Uterus (tissue), 4 donors: Measurements from ENCODE around the gene SMURF1. TPM values are rescaled to one million over a fixed set of nuclear protein-coding genes. Genes with fewer than 3 reads are reported as not detected.
"Not testable (repeated sequence)": the region's sequence is repeated elsewhere in the genome, so short reads cannot be mapped to it uniquely, and the experiment has no call there.

Experiments used
- DNase-seq, 2 donors: peaks; one replicate each; pipeline ENCODE4 v3.0.0-alpha.2; 2019 to 2020
- H3K27ac ChIP-seq, 2 donors: fragments of 200-600 bp; sonication (generic); 1 replicate in 1 of 2; 2 replicates in 1 of 2; pipeline ENCODE4 v1.5.1; 2016 to 2018
- H3K27me3 ChIP-seq, 2 donors: fragments of 200-600 bp; sonication (generic); one replicate each; pipeline ENCODE4 v1.5.1; 2018 to 2019; ENCODE audit warnings: control low read depth in 1 of 2
- H3K36me3 ChIP-seq, 2 donors: fragments of 200-600 bp; sonication (generic); one replicate each; pipeline ENCODE4 v1.5.1; 2019; ENCODE audit warnings: control low read depth in 1 of 2
- H3K4me1 ChIP-seq, 2 donors: fragments of 200-600 bp; sonication (generic); one replicate each; pipeline ENCODE4 v1.5.1; 2018 to 2019; ENCODE audit warnings: control low read depth in 1 of 2
- H3K4me3 ChIP-seq, 2 donors: fragments of 200-600 bp; sonication (generic); 1 replicate in 1 of 2; 2 replicates in 1 of 2; pipeline ENCODE4 v1.5.1; 2018 to 2019; ENCODE audit warnings: mild to moderate bottlenecking in 1 of 2
- H3K9me3 ChIP-seq, 2 donors: fragments of 200-600 bp; sonication (generic); one replicate each; pipeline ENCODE4 v1.5.1; 2019; ENCODE audit warnings: control low read depth in 1 of 2
- POLR2A ChIP-seq, 2 donors: fragments of 450-650 bp; IDR thresholded peaks; one replicate each; pipeline ENCODE4 v1.6.1; 2016; ENCODE audit warnings: antibody characterized with exemption in 2 of 2, mild to moderate bottlenecking in 1 of 2, moderate library complexity in 1 of 2
- intact Hi-C: fragments of 100-400 bp; cut with DNase I; formaldehyde crosslinking; loops from one replicate; pipeline ENCODE4 v1.15.1; 2023; ENCODE audit warnings: low total_unique reads
- total RNA-seq, 4 donors: library from RNA; depleted of rRNA in 3 of 4; stranded (reverse); fragments of >200 nt in 3 of 4; gene quantifications; one replicate each; pipeline versions ENCODE4 v1.1.0 to v1.2.4, GENCODE V29; 2014 to 2023
- TF ChIP-seq, protein P1 (sequence below), 4 experiments: fragments of 200-600 bp in 2 of 4; fragments of 450-650 bp in 2 of 4; sonication (generic) in 2 of 4; IDR thresholded peaks; one replicate each; pipeline ENCODE4 v1.5.1; 2016 to 2019; ENCODE audit warnings: antibody characterized with exemption in 4 of 4, mild to moderate bottlenecking in 2 of 4, moderate library complexity in 1 of 4
- donor health status: DM: yes; HTN: yes; CAD: no.

The SMURF1 gene
- total RNA-seq, 4 donors from 2014 or later = 14.4 to 39.5 (median 26.2) TPM

DNA sequence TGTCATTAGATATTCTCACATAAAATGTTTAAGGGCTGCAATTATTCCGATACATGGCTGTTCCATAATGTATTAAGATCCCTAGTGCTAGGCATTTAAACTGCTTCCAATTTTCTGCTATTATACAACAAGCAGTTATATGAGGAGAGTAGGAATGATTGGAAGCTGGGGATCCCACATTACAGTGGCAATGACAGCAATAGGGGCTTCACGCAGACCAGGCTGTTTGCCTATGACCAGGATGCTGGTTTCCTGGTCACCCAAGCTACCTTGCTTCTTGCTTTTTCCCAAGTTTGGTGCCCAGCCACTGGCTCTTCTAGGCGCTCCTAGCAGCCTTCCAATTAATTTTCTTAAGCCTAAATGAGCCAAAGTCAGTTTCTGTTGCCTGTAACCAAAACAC, 39.3 kb downstream of the SMURF1 start:
- Histone ChIP-seq H3K9me3 (no peaks in the 10 kb centered on the region), H3K4me1 (peaks cover 4 to 6% of the 10 kb centered on the region in 2 donors), H3K27ac (peak overlapping the region in 1 of 2 donors; percentile 11), H3K4me3 (no peak overlapping the region), H3K27me3 (no peaks in the 10 kb centered on the region), H3K36me3 (no peaks in the 10 kb centered on the region)
- TF ChIP-seq, protein P1, sequence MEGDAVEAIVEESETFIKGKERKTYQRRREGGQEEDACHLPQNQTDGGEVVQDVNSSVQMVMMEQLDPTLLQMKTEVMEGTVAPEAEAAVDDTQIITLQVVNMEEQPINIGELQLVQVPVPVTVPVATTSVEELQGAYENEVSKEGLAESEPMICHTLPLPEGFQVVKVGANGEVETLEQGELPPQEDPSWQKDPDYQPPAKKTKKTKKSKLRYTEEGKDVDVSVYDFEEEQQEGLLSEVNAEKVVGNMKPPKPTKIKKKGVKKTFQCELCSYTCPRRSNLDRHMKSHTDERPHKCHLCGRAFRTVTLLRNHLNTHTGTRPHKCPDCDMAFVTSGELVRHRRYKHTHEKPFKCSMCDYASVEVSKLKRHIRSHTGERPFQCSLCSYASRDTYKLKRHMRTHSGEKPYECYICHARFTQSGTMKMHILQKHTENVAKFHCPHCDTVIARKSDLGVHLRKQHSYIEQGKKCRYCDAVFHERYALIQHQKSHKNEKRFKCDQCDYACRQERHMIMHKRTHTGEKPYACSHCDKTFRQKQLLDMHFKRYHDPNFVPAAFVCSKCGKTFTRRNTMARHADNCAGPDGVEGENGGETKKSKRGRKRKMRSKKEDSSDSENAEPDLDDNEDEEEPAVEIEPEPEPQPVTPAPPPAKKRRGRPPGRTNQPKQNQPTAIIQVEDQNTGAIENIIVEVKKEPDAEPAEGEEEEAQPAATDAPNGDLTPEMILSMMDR (IDR thresholded peaks at IDR 0.05) = no peak
- no peak for TF ChIP-seq POLR2A (IDR thresholded peaks at IDR 0.05)
- intact Hi-C loops = no loop called here
- no peak for DNase-seq

DNA sequence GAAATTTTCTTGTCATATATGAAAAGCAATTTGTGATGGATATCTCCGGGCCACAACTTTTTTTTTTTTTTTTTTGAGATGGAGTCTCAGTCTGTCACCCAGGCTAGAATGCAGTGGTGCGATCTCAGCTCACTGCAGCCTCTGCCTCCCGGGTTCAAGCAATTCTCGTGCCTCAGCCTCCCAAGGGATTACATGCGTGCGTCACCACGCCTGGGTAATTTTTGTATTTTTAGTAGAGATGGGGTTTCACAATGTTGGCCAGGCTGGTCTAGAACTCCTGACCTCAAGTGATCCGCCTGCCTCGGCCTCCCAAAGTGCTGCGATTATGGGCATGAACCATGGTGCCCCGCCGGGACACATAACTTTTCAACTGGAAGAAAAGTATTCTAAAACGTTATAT, 40.1 kb downstream of the SMURF1 start:
- H3K9me3 ChIP-seq, intact Hi-C loops, H3K4me1 ChIP-seq, H3K36me3 ChIP-seq, H3K4me3 ChIP-seq, H3K27me3 ChIP-seq: not testable (repeated sequence)
- peak overlapping the region in 1 of 2 donors; percentile 41 for H3K27ac ChIP-seq
- DNase-seq = peak in 1 of 2 donors; percentile 18

DNA sequence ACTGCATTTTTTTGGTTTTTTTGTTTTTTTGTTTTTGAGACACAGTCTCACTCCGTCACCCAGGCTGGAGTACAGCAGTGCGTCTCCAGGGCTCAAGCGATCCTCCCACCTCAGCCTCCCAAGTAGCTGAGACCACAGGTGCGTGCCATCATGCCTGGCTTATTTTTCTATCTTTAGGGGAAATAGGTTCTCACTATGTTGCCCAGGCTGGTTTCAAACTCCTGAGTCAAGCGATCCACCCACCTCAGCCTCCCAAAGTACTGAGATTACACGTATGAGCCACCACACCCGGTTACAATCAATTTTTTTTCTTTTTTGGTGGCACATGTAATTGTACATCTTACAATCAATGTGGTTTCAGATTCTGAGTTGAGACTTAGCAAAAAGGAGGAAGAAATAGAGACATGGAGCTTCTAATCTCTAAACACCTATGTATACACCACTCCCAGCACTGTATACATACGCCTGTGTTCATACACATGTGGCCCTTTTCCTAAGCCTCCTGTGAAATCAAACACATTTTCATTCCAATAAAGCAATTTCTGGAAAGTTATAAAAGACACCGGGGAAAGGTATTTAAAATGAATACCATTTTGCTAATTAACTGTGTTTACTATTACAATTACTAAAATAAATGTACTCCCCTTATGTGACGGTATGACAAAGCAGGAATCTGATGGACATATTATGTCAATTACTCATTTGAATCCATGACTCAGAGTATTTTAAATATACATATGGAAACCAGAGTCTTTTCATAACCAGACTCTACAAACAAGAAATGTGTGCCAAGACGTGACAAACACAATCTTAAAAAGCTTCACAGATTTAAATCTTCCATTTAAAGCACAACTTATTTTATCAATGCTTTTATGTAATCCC, 40.9 kb downstream of the SMURF1 start:
- Histone ChIP-seq H3K36me3 (no peaks in the 10 kb centered on the region), H3K4me3 (no peak overlapping the region), H3K9me3 (no peaks in the 10 kb centered on the region), H3K27ac (peak overlapping the region in 1 of 2 donors; percentile 41), H3K4me1 (peaks cover 0 to 4% of the 10 kb centered on the region in 2 donors), H3K27me3 (no peaks in the 10 kb centered on the region)
- no peak for DNase-seq
- TF ChIP-seq POLR2A (IDR thresholded peaks at IDR 0.05) = no peak
- TF ChIP-seq, protein P1 (IDR thresholded peaks at IDR 0.05) = no peak
- intact Hi-C loops = no loop called here

DNA sequence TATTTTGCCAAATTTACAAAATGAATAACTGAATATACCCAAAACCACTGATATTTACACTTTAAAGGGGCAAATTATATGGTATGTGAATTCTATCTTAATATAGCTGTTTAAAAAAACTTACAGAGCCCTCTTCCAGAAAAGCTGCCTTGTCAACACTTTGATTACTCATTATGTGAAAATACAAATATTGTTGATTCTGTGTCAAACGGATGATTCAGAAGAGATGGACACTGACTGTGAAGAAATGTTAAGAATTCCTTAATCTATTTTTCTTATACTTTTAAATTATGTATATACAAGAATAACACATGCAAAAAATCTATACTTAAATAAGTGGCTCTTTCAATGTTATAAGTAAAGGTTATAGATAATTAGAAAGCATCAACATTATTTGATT, 41.5 kb downstream of the SMURF1 start:
- H3K4me1 ChIP-seq = peaks cover 0 to 4% of the 10 kb centered on the region in 2 donors
- no peak overlapping the region for H3K27ac ChIP-seq
- no peak overlapping the region for H3K4me3 ChIP-seq
- H3K36me3 ChIP-seq = no peaks in the 10 kb centered on the region
- H3K9me3 ChIP-seq = no peaks in the 10 kb centered on the region
- no peak for TF ChIP-seq POLR2A (IDR thresholded peaks at IDR 0.05)
- TF ChIP-seq, protein P1 (IDR thresholded peaks at IDR 0.05) = no peak
- intact Hi-C loops = no loop called here
- DNase-seq = no peak
- H3K27me3 ChIP-seq = no peaks in the 10 kb centered on the region

DNA sequence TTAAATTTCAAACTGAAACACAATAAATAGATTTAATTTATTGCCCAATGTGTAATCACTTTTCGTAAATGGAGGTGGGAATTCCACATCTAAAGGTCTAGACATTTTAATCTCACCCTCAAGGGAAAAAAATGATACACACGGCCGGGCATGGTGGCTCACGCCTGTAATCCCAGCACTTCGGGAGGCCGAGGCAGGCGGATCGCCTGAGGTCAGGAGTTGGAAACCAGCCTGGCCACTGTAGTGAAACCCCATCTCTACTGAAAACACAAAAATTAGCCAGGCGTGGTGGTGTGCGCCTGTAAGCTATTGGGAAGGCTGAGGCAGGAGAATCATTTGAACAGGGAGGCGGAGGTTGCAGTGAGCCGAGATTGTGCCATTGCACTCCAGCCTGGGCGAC, 42.4 kb downstream of the SMURF1 start:
- DNase-seq, H3K27me3 ChIP-seq, intact Hi-C loops, H3K27ac ChIP-seq, H3K4me1 ChIP-seq, H3K36me3 ChIP-seq, H3K4me3 ChIP-seq, H3K9me3 ChIP-seq: not testable (repeated sequence)

DNA sequence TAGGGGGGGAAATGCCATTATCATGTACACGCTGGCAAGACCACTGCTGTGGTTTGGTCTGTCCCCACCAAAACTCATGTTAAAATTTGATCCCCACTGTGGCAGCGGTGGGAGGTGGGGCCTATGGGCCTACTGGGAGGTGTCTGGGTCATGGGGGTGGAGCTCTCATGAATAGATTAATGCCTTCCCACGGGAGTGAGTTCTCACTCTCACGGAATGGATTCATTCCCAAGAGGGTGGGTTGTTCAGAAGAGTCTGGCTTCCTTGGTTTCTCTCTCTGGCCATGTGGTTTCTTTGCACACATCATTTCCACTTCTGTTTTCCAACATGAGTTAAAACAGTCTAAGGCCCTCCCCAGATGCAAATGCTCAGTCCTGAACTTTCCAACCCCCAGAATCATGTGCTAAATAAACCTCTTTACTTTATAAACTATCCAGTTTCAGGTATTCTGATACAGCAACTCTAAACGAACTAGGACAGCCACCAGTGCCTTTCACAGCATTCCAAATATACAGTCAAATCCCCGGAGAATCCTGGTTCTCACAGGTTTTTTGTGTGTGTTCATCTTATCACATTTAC, 44.3 kb downstream of the SMURF1 start:
- TF ChIP-seq, protein P1 (IDR thresholded peaks at IDR 0.05) = no peak
- TF ChIP-seq POLR2A (IDR thresholded peaks at IDR 0.05) = no peak
- intact Hi-C loops = no loop called here
- H3K9me3 ChIP-seq = no peaks in the 10 kb centered on the region
- H3K27ac ChIP-seq = peak overlapping the region; percentile 26 to 50
- H3K4me1 ChIP-seq = peaks cover 0 to under 1% of the 10 kb centered on the region in 2 donors
- H3K4me3 ChIP-seq = no peak overlapping the region
- H3K27me3 ChIP-seq = no peaks in the 10 kb centered on the region
- DNase-seq = no peak
- no peaks in the 10 kb centered on the region for H3K36me3 ChIP-seq
